Endothelial cell of hepatic sinusoid (primary cell): ENCODE results near the gene VASN.

Experiments used
- in situ Hi-C: cut with HindIII; loops from 2 replicates; pipeline ENCODE4 v1.10.0; 2017; ENCODE audit warnings: low sequenced_read_pairs

The VASN gene

GRCh38 chr16:4381935-4382794 lies 10.5 kb downstream of the VASN start:
- in situ Hi-C loops = no loop called here

GRCh38 chr16:4382795-4383357 lies 11.2 kb downstream of the VASN start:
- in situ Hi-C loops = no loop called here

GRCh38 chr16:4383591-4384444 lies 12.2 kb downstream of the VASN start:
- in situ Hi-C loops = no loop called here

GRCh38 chr16:4384509-4384942 lies 12.9 kb downstream of the VASN start:
- in situ Hi-C loops = no loop called here

GRCh38 chr16:4385066-4385788 lies 13.6 kb downstream of the VASN start:
- in situ Hi-C loops = no loop called here

- in situ Hi-C loops = no loop called here
Observed at GRCh38 chr16:4385789-4386450, 14.3 kb downstream of the VASN start.

GRCh38 chr16:4386451-4386805 lies 14.8 kb downstream of the VASN start:
- in situ Hi-C loops = no loop called here

- in situ Hi-C loops = no loop called here
Observed at GRCh38 chr16:4386951-4387565, 15.4 kb downstream of the VASN start.

GRCh38 chr16:4387781-4388180 lies 16.1 kb downstream of the VASN start:
- in situ Hi-C loops = no loop called here

- in situ Hi-C loops = no loop called here
Observed at GRCh38 chr16:4388271-4389021, 16.8 kb downstream of the VASN start.

GRCh38 chr16:4389051-4389955 lies 17.7 kb downstream of the VASN start:
- in situ Hi-C loops = no loop called here

- in situ Hi-C loops = no loop called here
Observed at GRCh38 chr16:4390266-4391260, 18.9 kb downstream of the VASN start.

GRCh38 chr16:4391631-4392381 lies 20.2 kb downstream of the VASN start:
- in situ Hi-C loops = no loop called here

GRCh38 chr16:4392382-4393239 lies 21.0 kb downstream of the VASN start:
- in situ Hi-C loops = no loop called here

- in situ Hi-C loops = no loop called here
Observed at GRCh38 chr16:4393240-4393600, 21.6 kb downstream of the VASN start.
